Thyroid gland (tissue), 4 donors: ENCODE results near the gene STPG3.

Experiments
- POLR2A ChIP-seq, 2 donors: fragments of 450-650 bp; IDR thresholded peaks; one replicate each; pipeline ENCODE4 v1.6.1; 2017; ENCODE audit warnings: antibody characterized with exemption in 2 of 2, mild to moderate bottlenecking in 2 of 2, moderate library complexity in 1 of 2
- TF ChIP-seq, protein P1 (sequence below), 6 experiments: fragments of 200-600 bp in 3 of 6; fragments of 450-650 bp in 3 of 6; sonication (generic) in 3 of 6; IDR thresholded peaks; one replicate each; pipeline ENCODE4 v1.5.1; 2016 to 2019; ENCODE audit warnings: antibody characterized with exemption in 6 of 6, mild to moderate bottlenecking in 2 of 6, inconsistent platforms in 1 of 6, moderate library complexity in 1 of 6

DNA sequence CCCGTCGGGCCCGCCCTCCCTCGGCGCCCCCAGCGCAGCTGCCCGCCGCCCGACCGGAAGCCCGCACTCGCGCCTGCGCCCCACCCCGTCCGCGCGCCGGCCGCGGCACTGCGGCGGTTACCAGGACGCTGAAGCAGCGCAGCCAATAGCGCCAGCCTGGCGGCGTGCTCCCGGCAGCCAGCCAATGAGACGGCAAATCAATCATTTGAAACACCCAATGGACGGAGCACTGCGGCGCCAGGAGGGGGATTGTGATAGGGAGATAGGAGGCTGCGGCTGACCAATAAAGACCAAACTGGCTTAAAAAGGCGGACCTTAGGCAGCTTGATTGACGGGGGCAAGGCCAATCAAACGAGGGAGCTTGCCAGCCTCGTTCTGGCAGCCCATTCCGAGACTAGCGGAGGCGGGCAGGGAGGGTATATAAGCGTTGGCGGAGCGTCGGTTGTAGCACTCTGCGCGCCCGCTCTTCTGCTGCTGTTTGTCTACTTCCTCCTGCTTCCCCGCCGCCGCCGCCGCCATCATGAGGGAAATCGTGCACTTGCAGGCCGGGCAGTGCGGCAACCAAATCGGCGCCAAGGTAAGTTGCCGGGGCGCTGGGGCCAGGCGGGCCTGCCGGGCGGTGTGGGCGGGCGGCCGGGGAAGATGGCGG lies 10.1 kb upstream of the STPG3 start, which contains the start of gene TUBB4B:
- TF ChIP-seq, protein P1, sequence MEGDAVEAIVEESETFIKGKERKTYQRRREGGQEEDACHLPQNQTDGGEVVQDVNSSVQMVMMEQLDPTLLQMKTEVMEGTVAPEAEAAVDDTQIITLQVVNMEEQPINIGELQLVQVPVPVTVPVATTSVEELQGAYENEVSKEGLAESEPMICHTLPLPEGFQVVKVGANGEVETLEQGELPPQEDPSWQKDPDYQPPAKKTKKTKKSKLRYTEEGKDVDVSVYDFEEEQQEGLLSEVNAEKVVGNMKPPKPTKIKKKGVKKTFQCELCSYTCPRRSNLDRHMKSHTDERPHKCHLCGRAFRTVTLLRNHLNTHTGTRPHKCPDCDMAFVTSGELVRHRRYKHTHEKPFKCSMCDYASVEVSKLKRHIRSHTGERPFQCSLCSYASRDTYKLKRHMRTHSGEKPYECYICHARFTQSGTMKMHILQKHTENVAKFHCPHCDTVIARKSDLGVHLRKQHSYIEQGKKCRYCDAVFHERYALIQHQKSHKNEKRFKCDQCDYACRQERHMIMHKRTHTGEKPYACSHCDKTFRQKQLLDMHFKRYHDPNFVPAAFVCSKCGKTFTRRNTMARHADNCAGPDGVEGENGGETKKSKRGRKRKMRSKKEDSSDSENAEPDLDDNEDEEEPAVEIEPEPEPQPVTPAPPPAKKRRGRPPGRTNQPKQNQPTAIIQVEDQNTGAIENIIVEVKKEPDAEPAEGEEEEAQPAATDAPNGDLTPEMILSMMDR (IDR thresholded peaks at IDR 0.05) = peak in 1 of 6 experiments; percentile 15
- peak; percentile 99 to 100 for TF ChIP-seq POLR2A (IDR thresholded peaks at IDR 0.05)
